ENCODE measurements around the gene ITGB4. TPM values are rescaled to one million over a fixed set of nuclear protein-coding genes. Genes with fewer than 3 reads are reported as not detected.

The ITGB4 gene
- total and polyA plus RNA-seq, 2 of the 13 experiments (the other 11 are each of a cell fraction or from before 2014, with no cell fraction given) = 6.9 to 14.5 TPM

GRCh38 chr17:75763613-75764416, 42.6 kb downstream of the ITGB4 start:
- Histone ChIP-seq H3K4me2 (ENCODE audit: low read depth, low read length) (peak overlapping the region; percentile 94), H3K27me3 (ENCODE audit: control insufficient read depth in 1 of 2, insufficient read depth in 2 of 2, low read length in 2 of 2) (no peaks in the 10 kb centered on the region), H3K4me3 (replicated peaks in 1 of 3; ENCODE audit: insufficient read depth in 1 of 3, low read depth in 2 of 3, low read length in 3 of 3) (peak overlapping the region; percentile 77 to 87 (median 78)), H3K9ac (ENCODE audit: insufficient read depth, low read depth, low read length) (peak overlapping the region; percentile 79), H3K9me3 (ENCODE audit: low read length) (no peaks in the 10 kb centered on the region), H3K27ac (ENCODE audit: extremely low read length, insufficient read depth, low read length) (peak overlapping the region; percentile 79), H3K79me2 (ENCODE audit: insufficient read depth, low read length) (no peaks in the 10 kb centered on the region), H3K4me1 (ENCODE audit: insufficient read depth, low read length) (peaks cover 53% of the 10 kb centered on the region), H4K20me1 (ENCODE audit: insufficient read depth, low read length) (no peaks in the 10 kb centered on the region), H2AFZ (ENCODE audit: low read length) (no peak overlapping the region), H3K36me3 (replicated peaks in 1 of 2; ENCODE audit: control insufficient read depth in 1 of 2, insufficient read depth in 2 of 2, low read length in 2 of 2) (no peaks in the 10 kb centered on the region)
- ChIA-PET CTCF (ENCODE audit: low intra/inter-chr PET ratio, low total read pairs) (interaction anchor here (2.3 kb wide), 1 partner anchor 10 kb away, joined by 12 read pairs; no protein-coding TSS in a partner anchor), POLR2A (interaction anchor here (0.5 to 8.2 kb wide), 24 partner anchors 9 to 573 kb away, joined by 3 to 390 read pairs (median 6); partner anchors contain the start of genes RECQL5, SAP30BP, SMIM5 and TRIM47)
- in situ Hi-C loops (cut with HindIII; ENCODE audit: extremely low pct_ligation_motif_present, low pct_unique_long_range_greater_than_20kb) (no loop called here), intact Hi-C loops (cut with micrococcal nuclease; ENCODE audit: unreplicated experiment) (loop anchor here (2.0 kb wide), 1 partner anchor 17 kb away; no protein-coding TSS in a partner anchor)
- WGBS (ENCODE audit: low lambda C conversion rate) = 56% methylated on average over 13 of the region's 16 CpGs
- no TSS peak for BruUV-seq (replicated peaks)
- DNase-seq (ENCODE audit: low spot score) (peak; percentile 74), FAIRE-seq (peak; percentile 59), ATAC-seq (peak; percentile 73)
- no peak for TF ChIP-seq ZNF407 (CRISPR knock-in tag; IDR thresholded peaks at IDR 0.05; ENCODE audit: not compliant biosample characterization)
- TF ChIP-seq KLF15 (CRISPR knock-in tag; IDR thresholded peaks at IDR 0.05; ENCODE audit: borderline replicate concordance) = no peak
- TF ChIP-seq ZFP36L1 (CRISPR knock-in tag; IDR thresholded peaks at IDR 0.05) = no peak
- TF ChIP-seq IRF9 (CRISPR knock-in tag; IDR thresholded peaks at IDR 0.05; ENCODE audit: borderline replicate concordance) = no peak
- TF ChIP-seq BRF2 (CRISPR knock-in tag; IDR thresholded peaks at IDR 0.05) = no peak
- no peak for TF ChIP-seq ZBTB20 (CRISPR knock-in tag; IDR thresholded peaks at IDR 0.05; ENCODE audit: borderline replicate concordance, low read depth)
- peak; percentile 98 for TF ChIP-seq PATZ1 (CRISPR knock-in tag; IDR thresholded peaks at IDR 0.05)
- no peak for TF ChIP-seq ZC3H13 (CRISPR knock-in tag; IDR thresholded peaks at IDR 0.05)
- no peak for TF ChIP-seq ZNF768 (CRISPR knock-in tag; IDR thresholded peaks at IDR 0.05)
